Ovary (tissue), 9 donors: ENCODE data around the gene OR51E1. TPM values are rescaled to one million over a fixed set of nuclear protein-coding genes. Genes with fewer than 3 reads are reported as not detected.

Experiments used
- DNase-seq, 5 donors: peaks; one replicate each; pipeline ENCODE4 v3.0.0-alpha.2; 2019 to 2020
- H3K27ac ChIP-seq, 2 donors: fragments of 200-600 bp; one replicate each; pipeline versions ENCODE4 v1.5.1 to v1.8.0; 2019 to 2022
- H3K27me3 ChIP-seq: fragments of 200-600 bp; one replicate; pipeline ENCODE4 v1.8.0; 2022
- H3K36me3 ChIP-seq: fragments of 200-600 bp; sonication (generic); one replicate; pipeline ENCODE4 v1.5.1; 2019
- H3K4me1 ChIP-seq: one replicate; pipeline ENCODE4 v1.8.1; 2013; ENCODE audit warnings: mild to moderate bottlenecking, moderate library complexity; ENCODE audit not compliant: insufficient read depth
- H3K4me3 ChIP-seq: fragments of 200-600 bp; sonication (generic); one replicate; pipeline ENCODE4 v1.5.1; 2017
- H3K9me3 ChIP-seq, 2 donors: fragments of 200-600 bp in 1 of 2; sonication (generic) in 1 of 2; one replicate each; pipeline versions ENCODE4 v1.5.1 to v1.8.1; 2013 to 2019; ENCODE audit warnings: mild to moderate bottlenecking in 1 of 2, moderate library complexity in 1 of 2
- EP300 ChIP-seq: sonication (generic); formaldehyde crosslinking; IDR thresholded peaks from one replicate; pipeline ENCODE4 v1.6.1; 2017; ENCODE audit warnings: antibody characterized with exemption
- POLR2A ChIP-seq: fragments of 450-650 bp; IDR thresholded peaks from one replicate; pipeline ENCODE4 v1.6.1; 2017; ENCODE audit warnings: antibody characterized with exemption, mild to moderate bottlenecking, moderate library complexity
- WGBS, 3 donors: extraction: QIAGEN DNeasy Blood & Tissue Kit in 1 of 3; methylation state at CpG; one replicate each; pipeline versions ENCODE4 v1.1.5 to v1.1.7; 2013 to 2017; 5-methylcytosine and 5-hydroxymethylcytosine counted together
- intact Hi-C, 4 donors: fragments of 100-400 bp; cut with DNase I; formaldehyde crosslinking; loops; one replicate each; pipeline versions ENCODE4 v1.11.0 to v1.15.1; 2022 to 2023
- polyA plus RNA-seq, 2 donors: library from polyadenylated mRNA; stranded (reverse); fragments of 200-250 nt in 1 of 2; fragments of 350-450 nt in 1 of 2; fragmentation: Illumina TruSeq in 1 of 2; extraction: RNeasy Lipid Tissue Mini Kit (QIAGEN cat#74804) in 1 of 2; gene quantifications; one replicate each; pipeline ENCODE4 v1.2.3, GENCODE V29; 2013 to 2014
- total RNA-seq, 7 donors: library from RNA; depleted of rRNA in 2 of 7; stranded (reverse); fragments of >200 nt in 2 of 7; fragmentation: NEBNext Ultra II Directional in 3 of 7; extraction: Animal tissue kit (Norgen Biotek cat#: 25700) in 3 of 7; gene quantifications; one replicate each; pipeline versions ENCODE4 v1.1.0 to v1.2.4, GENCODE V29; 2016 to 2023
- TF ChIP-seq, protein P1 (sequence below), 3 donors: fragments of 450-650 bp in 2 of 3; fragments of 200-600 bp in 1 of 3; IDR thresholded peaks; one replicate each; pipeline versions ENCODE4 v1.5.1 to v1.8.0; 2016 to 2022; ENCODE audit warnings: antibody characterized with exemption in 3 of 3, mild to moderate bottlenecking in 1 of 3
- donor health status: DM: no; HTN: no; CAD: no; lungs with moderate emphysema.
- donor health status: DM: no; HTN: no; CAD: no.
- donor health status: Bipolar disorder and iron deficiency.
- donor health status: DM: yes; HTN: yes; CAD: no.
- donor health status: DM: no; HTN: no; CAD: no.
- donor health status: DM: yes; HTN: yes; CAD: no.

Gene OR51E1
- total and polyA plus RNA-seq, 9 donors: 0.12 to 3.5 (median 0.34) TPM; not detected in 1

DNA sequence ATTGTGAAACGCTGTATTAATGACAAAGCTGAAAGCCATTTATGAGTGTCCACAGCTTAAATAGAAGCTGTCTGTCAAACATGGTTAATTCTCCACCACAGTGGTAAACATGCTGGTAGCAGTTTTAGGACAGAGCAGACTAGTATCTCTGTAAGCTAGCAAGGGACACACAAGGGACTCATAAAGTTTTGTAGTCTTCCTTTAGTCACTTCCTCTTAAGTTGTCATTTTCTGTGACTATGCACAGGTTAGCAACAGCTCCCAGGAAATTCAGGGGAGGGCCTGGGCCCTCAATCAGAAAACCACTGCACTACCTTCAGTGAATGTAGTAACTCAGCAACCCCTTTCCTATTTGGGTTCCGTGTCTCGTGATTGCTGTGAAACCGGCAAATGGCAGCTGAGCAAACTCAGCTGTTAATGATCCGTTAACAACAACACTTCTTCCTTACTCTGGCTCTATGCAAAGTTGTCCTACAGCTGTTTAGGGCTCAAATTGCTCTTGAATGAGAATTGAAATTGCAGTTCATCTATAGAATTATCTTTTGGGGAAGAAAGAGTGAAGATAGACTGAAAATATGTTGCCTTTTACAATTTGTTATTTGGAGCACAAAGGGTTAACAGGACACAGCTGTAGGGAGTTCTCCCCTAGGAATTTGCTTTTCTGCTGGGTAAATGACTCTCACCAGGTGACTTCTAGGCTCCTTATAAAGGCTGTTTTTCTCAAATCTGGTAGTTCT lies 60.4 kb downstream of the OR51E1 start, which contains the start of gene MMP26:
TSS of gene MMP26 (plus strand) at position 731 of the 736 bp plus-strand sequence.
- H3K27me3 ChIP-seq: no peaks in the 10 kb centered on the region
- no peak within 1 kb of the TSS for H3K4me3 ChIP-seq
- TF ChIP-seq, protein P1, sequence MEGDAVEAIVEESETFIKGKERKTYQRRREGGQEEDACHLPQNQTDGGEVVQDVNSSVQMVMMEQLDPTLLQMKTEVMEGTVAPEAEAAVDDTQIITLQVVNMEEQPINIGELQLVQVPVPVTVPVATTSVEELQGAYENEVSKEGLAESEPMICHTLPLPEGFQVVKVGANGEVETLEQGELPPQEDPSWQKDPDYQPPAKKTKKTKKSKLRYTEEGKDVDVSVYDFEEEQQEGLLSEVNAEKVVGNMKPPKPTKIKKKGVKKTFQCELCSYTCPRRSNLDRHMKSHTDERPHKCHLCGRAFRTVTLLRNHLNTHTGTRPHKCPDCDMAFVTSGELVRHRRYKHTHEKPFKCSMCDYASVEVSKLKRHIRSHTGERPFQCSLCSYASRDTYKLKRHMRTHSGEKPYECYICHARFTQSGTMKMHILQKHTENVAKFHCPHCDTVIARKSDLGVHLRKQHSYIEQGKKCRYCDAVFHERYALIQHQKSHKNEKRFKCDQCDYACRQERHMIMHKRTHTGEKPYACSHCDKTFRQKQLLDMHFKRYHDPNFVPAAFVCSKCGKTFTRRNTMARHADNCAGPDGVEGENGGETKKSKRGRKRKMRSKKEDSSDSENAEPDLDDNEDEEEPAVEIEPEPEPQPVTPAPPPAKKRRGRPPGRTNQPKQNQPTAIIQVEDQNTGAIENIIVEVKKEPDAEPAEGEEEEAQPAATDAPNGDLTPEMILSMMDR (IDR thresholded peaks at IDR 0.05): no peak
- TF ChIP-seq POLR2A (no peak), EP300 (no peak)

DNA sequence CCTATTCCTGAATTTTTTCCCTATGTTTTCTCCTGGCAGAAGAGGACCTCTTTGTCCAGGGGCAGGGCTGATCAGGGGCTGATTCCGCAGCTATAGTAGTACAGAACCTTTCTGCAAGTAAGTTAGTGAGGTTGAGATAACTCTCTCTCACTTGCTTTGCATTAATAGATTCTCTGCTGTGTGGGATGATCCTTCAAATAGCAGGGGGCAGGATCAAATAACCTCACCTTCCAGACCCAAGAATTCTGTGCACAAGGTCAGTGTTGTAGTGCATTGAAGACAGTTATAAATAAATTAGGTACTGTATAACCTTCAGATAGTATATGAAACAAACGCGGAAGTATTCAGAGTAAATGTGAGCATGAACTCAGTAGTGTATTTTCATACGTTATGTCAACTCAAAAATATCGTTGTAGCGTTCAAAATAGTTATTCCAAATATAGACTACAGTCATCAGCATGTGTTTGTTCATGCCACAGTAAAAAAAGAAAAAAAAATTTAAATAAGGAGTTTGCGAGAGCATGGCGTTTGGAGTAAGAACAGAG lies 61.1 kb downstream of the OR51E1 start:
- Histone ChIP-seq H3K4me1 (no peaks in the 10 kb centered on the region), H3K27me3 (no peaks in the 10 kb centered on the region), H3K36me3 (no peaks in the 10 kb centered on the region), H3K27ac (no peak overlapping the region), H3K4me3 (no peak overlapping the region), H3K9me3 (no peaks in the 10 kb centered on the region)
- WGBS, 3 donors: 65 to 71% (median 66%) methylated on average over 8 of the region's 8 CpGs
- no peak for DNase-seq
- TF ChIP-seq POLR2A (no peak), EP300 (no peak)
- TF ChIP-seq, protein P1 (IDR thresholded peaks at IDR 0.05): no peak
- intact Hi-C loops: no loop called here

More for the DNA sequence above, 60.4 kb downstream of the OR51E1 start, which contains the start of gene MMP26:
- no peak for DNase-seq
- Histone ChIP-seq H3K36me3 (no peaks in the 10 kb centered on the region), H3K9me3 (no peaks in the 10 kb centered on the region), H3K27ac (no peak within 1 kb of the TSS), H3K4me1 (no peaks in the 10 kb centered on the region)
- intact Hi-C loops: no loop called here
- WGBS, 3 donors: 14 to 16% (median 14%) methylated on average over 5 of the region's 5 CpGs

Other genes with a start within 250 kb of the OR51E1 start
- under 1 TPM in 3 of 7 donors, not detected in 4; 0.25 to 0.85 (median 0.74) TPM for gene OR52K2, start 194.7 kb upstream of the OR51E1 start, total RNA-seq
- gene OR52K2, start 194.7 kb upstream of the OR51E1 start, polyA plus RNA-seq: not detected
- gene OR52K1, start 161.3 kb upstream of the OR51E1 start, total RNA-seq: under 1 TPM in 6 of 7 donors, not detected in 1; 0.20 to 0.37 (median 0.34) TPM
- gene OR52K1, start 161.3 kb upstream of the OR51E1 start, polyA plus RNA-seq: under 1 TPM; 0.05 to 0.07 TPM
- gene OR52M1, start 98.8 kb upstream of the OR51E1 start, total RNA-seq: not detected
- gene OR52M1, start 98.8 kb upstream of the OR51E1 start, polyA plus RNA-seq: not detected
- gene OR52I2, start 62.2 kb upstream of the OR51E1 start, total RNA-seq: not detected
- not detected for gene OR52I2, start 62.2 kb upstream of the OR51E1 start, polyA plus RNA-seq
- not detected for gene OR52I1, start 49.9 kb upstream of the OR51E1 start, total RNA-seq
- not detected for gene OR52I1, start 49.9 kb upstream of the OR51E1 start, polyA plus RNA-seq
- gene TRIM68, start 35.8 kb upstream of the OR51E1 start, total RNA-seq: 10 to 100 TPM; 13.2 to 18.7 (median 16.1) TPM
- gene TRIM68, start 35.8 kb upstream of the OR51E1 start, polyA plus RNA-seq: 10 to 100 TPM; 14.1 to 19.9 TPM
- gene OR51D1, start 6.5 kb upstream of the OR51E1 start, total RNA-seq: not detected
- not detected for gene OR51D1, start 6.5 kb upstream of the OR51E1 start, polyA plus RNA-seq
- gene OR51E2, start 53.9 kb downstream of the OR51E1 start, total RNA-seq: under 1 TPM in 4 of 7 donors, not detected in 3; 0.11 to 0.65 (median 0.23) TPM
- gene OR51E2, start 53.9 kb downstream of the OR51E1 start, polyA plus RNA-seq: 1 to 10 TPM in 1 of 2 donors, under 1 TPM in 1; 0.67 to 2.0 TPM
- gene MMP26, start 60.8 kb downstream of the OR51E1 start, total RNA-seq: under 1 TPM in 1 of 7 donors, not detected in 6; 0.23 TPM
- gene MMP26, start 60.8 kb downstream of the OR51E1 start, polyA plus RNA-seq: not detected
- gene OR51F1, start 126.0 kb downstream of the OR51E1 start, total RNA-seq: not detected
- gene OR51F1, start 126.0 kb downstream of the OR51E1 start, polyA plus RNA-seq: not detected
- not detected for gene OR52R1, start 160.4 kb downstream of the OR51E1 start, total RNA-seq
- not detected for gene OR52R1, start 160.4 kb downstream of the OR51E1 start, polyA plus RNA-seq
- not detected for gene OR51F2, start 177.3 kb downstream of the OR51E1 start, total RNA-seq
- not detected for gene OR51F2, start 177.3 kb downstream of the OR51E1 start, polyA plus RNA-seq
- not detected for gene OR51S1, start 205.2 kb downstream of the OR51E1 start, total RNA-seq
- gene OR51S1, start 205.2 kb downstream of the OR51E1 start, polyA plus RNA-seq: not detected
- gene OR51T1, start 237.9 kb downstream of the OR51E1 start, total RNA-seq: not detected
- not detected for gene OR51T1, start 237.9 kb downstream of the OR51E1 start, polyA plus RNA-seq